Breast epithelium (tissue), 4 donors: Measurements from ENCODE around the gene BAD. TPM values are rescaled to one million over a fixed set of nuclear protein-coding genes. Genes with fewer than 3 reads are reported as not detected.

Experiments
- DNase-seq, 2 donors: peaks; one replicate each; pipeline ENCODE4 v3.0.0-alpha.2; 2019; ENCODE audit warnings: low spot score in 2 of 2
- H3K27ac ChIP-seq, 2 donors: fragments of 200-600 bp; sonication (generic) in 1 of 2; one replicate each; pipeline ENCODE4 v1.5.1; 2016 to 2019; ENCODE audit warnings: mild to moderate bottlenecking in 1 of 2
- H3K27me3 ChIP-seq, 2 donors: fragments of 200-600 bp; sonication (generic) in 1 of 2; one replicate each; pipeline versions ENCODE4 v1.5.1 to v1.6.0; 2017 to 2019; ENCODE audit warnings: control low read depth in 1 of 2, mild to moderate bottlenecking in 1 of 2
- H3K36me3 ChIP-seq: fragments of 200-600 bp; one replicate; pipeline ENCODE4 v1.5.1; 2019
- H3K4me1 ChIP-seq, 2 donors: fragments of 200-600 bp; sonication (generic); one replicate each; pipeline ENCODE4 v1.5.1; 2016 to 2019; ENCODE audit warnings: control low read depth in 1 of 2
- H3K4me3 ChIP-seq, 3 donors: fragments of 200-600 bp; sonication (generic); 1 replicate in 2 of 3; 2 replicates in 1 of 3; pipeline ENCODE4 v1.5.1; 2016 to 2019; ENCODE audit warnings: mild to moderate bottlenecking in 3 of 3, moderate library complexity in 2 of 3
- H3K9me3 ChIP-seq, 2 donors: fragments of 200-600 bp; sonication (generic) in 1 of 2; one replicate each; pipeline ENCODE4 v1.5.1; 2016 to 2019; ENCODE audit warnings: control low read depth in 1 of 2
- CTCF ChIP-seq, 3 donors: fragments of 450-650 bp; IDR thresholded peaks; one replicate each; pipeline ENCODE4 v1.5.1; 2016 to 2017; ENCODE audit warnings: antibody characterized with exemption in 3 of 3, mild to moderate bottlenecking in 3 of 3, moderate library complexity in 3 of 3
- POLR2A ChIP-seq: fragments of 450-650 bp; IDR thresholded peaks from one replicate; pipeline ENCODE4 v1.6.1; 2016; ENCODE audit warnings: antibody characterized with exemption, mild to moderate bottlenecking, moderate library complexity
- POLR2AphosphoS5 ChIP-seq, 3 donors: sonication (generic); formaldehyde crosslinking; IDR thresholded peaks; one replicate each; pipeline ENCODE4 v1.6.1; 2017; ENCODE audit warnings: antibody characterized with exemption in 3 of 3
- intact Hi-C: fragments of 100-400 bp; cut with DNase I; formaldehyde crosslinking; loops from one replicate; pipeline ENCODE4 v1.15.1; 2023; ENCODE audit warnings: low total_unique reads
- total RNA-seq, 3 donors: library from RNA; depleted of rRNA; stranded (reverse); fragments of >200 nt; gene quantifications; one replicate each; pipeline ENCODE4 v1.1.0, GENCODE V29; 2016

Gene BAD
- total RNA-seq, 3 donors from 2014 or later = 80.3 to 107 (median 87.5) TPM

- Histone ChIP-seq H3K9me3 (no peaks in the 10 kb centered on the region), H3K4me1 (peaks cover 4 to 13% of the 10 kb centered on the region in 2 donors), H3K27me3 (no peaks in the 10 kb centered on the region), H3K36me3 (no peaks in the 10 kb centered on the region), H3K4me3 (peak within 1 kb of the TSS; percentile 83 to 92 (median 87)), H3K27ac (peak within 1 kb of the TSS; percentile 100)
- DNase-seq = peak; percentile 96 to 98
- intact Hi-C loops = no loop called here
- TF ChIP-seq POLR2AphosphoS5 (IDR thresholded peaks at IDR 0.05) = peak; percentile 85 to 98 (median 95)
- TF ChIP-seq POLR2A = peak; percentile 81
- no peak for TF ChIP-seq CTCF (IDR thresholded peaks at IDR 0.05)
Observed at GRCh38 chr11:64240435-64241240, 43.8 kb downstream of the BAD start, which contains the start of gene FKBP2. TSS of gene FKBP2 (plus strand) at chr11:64241095. CDS start at chr11:64242388, 1,293 bp downstream.

GRCh38 chr11:64239662-64240434 is 44.6 kb downstream of the BAD start:
- Histone ChIP-seq H3K4me1 (peaks cover 4 to 13% of the 10 kb centered on the region in 2 donors), H3K36me3 (no peaks in the 10 kb centered on the region), H3K9me3 (no peaks in the 10 kb centered on the region), H3K27ac (peak overlapping the region; percentile 100), H3K4me3 (peak overlapping the region; percentile 83 to 92 (median 87)), H3K27me3 (no peaks in the 10 kb centered on the region)
- no peak for DNase-seq
- no peak for TF ChIP-seq POLR2AphosphoS5 (IDR thresholded peaks at IDR 0.05)
- TF ChIP-seq CTCF (IDR thresholded peaks at IDR 0.05) = no peak
- no peak for TF ChIP-seq POLR2A
- intact Hi-C loops = no loop called here

- TF ChIP-seq CTCF (IDR thresholded peaks at IDR 0.05) (no peak), POLR2A (no peak), POLR2AphosphoS5 (IDR thresholded peaks at IDR 0.05) (no peak)
- no peak for DNase-seq
- Histone ChIP-seq H3K27ac (peak overlapping the region; percentile 61 to 100), H3K27me3 (no peaks in the 10 kb centered on the region), H3K4me3 (no peak overlapping the region), H3K36me3 (no peaks in the 10 kb centered on the region), H3K4me1 (peaks cover 6 to 12% of the 10 kb centered on the region in 2 donors), H3K9me3 (no peaks in the 10 kb centered on the region)
- intact Hi-C loops = no loop called here
Observed at GRCh38 chr11:64238999-64239398, 45.5 kb downstream of the BAD start.

GRCh38 chr11:64238076-64238475 is 46.4 kb downstream of the BAD start:
- peaks cover 12 to 16% of the 10 kb centered on the region in 2 donors for H3K4me1 ChIP-seq
- H3K4me3 ChIP-seq = no peak overlapping the region
- no peak for DNase-seq
- TF ChIP-seq CTCF (IDR thresholded peaks at IDR 0.05) (no peak), POLR2A (no peak), POLR2AphosphoS5 (IDR thresholded peaks at IDR 0.05) (no peak)
- H3K27ac ChIP-seq = peak overlapping the region; percentile 61 to 100
- H3K36me3 ChIP-seq = no peaks in the 10 kb centered on the region
- H3K9me3 ChIP-seq = no peaks in the 10 kb centered on the region
- intact Hi-C loops = no loop called here
- no peaks in the 10 kb centered on the region for H3K27me3 ChIP-seq
